Measurements from ENCODE around the gene CLTRN. TPM values are rescaled to one million over a fixed set of nuclear protein-coding genes. Genes with fewer than 3 reads are reported as not detected.

The CLTRN gene
- total and polyA plus RNA-seq, 8 donors: 0.39 to 3.6 (median 2.4) TPM

GRCh38 chrX:15679246-15679645 is 14.6 kb upstream of the CLTRN start:
- Histone ChIP-seq H3K4me3 (no peak overlapping the region), H3K27ac (no peak overlapping the region), H3K9me3 (no peaks in the 10 kb centered on the region), H3K4me1 (peaks cover 14 to 15% of the 10 kb centered on the region in 2 donors), H3K27me3 (no peaks in the 10 kb centered on the region), H3K36me3 (no peaks in the 10 kb centered on the region)
- ATAC-seq (no peak), DNase-seq (no peak)
- TF ChIP-seq CTCF (IDR thresholded peaks at IDR 0.05): no peak
- intact Hi-C loops (cut with DNase I): no loop called here

GRCh38 chrX:15678339-15678738 is 13.7 kb upstream of the CLTRN start:
- intact Hi-C loops (cut with DNase I): no loop called here

GRCh38 chrX:15676886-15677285 is 12.3 kb upstream of the CLTRN start:
- Histone ChIP-seq H3K36me3 (no peaks in the 10 kb centered on the region), H3K9me3 (no peaks in the 10 kb centered on the region), H3K4me3 (peak overlapping the region in 1 of 2 donors; percentile 64), H3K4me1 (peaks cover 14 to 15% of the 10 kb centered on the region in 2 donors), H3K27me3 (no peaks in the 10 kb centered on the region), H3K27ac (peak overlapping the region in 1 of 2 donors; percentile 97)
- intact Hi-C loops (cut with DNase I): no loop called here
- TF ChIP-seq CTCF (IDR thresholded peaks at IDR 0.05): no peak
- DNase-seq (no peak), ATAC-seq (no peak)

More at GRCh38 chrX:15678339-15678738, 13.7 kb upstream of the CLTRN start:
- Histone ChIP-seq H3K4me1 (peaks cover 14 to 15% of the 10 kb centered on the region in 2 donors), H3K9me3 (no peaks in the 10 kb centered on the region), H3K27ac (no peak overlapping the region), H3K36me3 (no peaks in the 10 kb centered on the region), H3K4me3 (no peak overlapping the region), H3K27me3 (no peaks in the 10 kb centered on the region)
- DNase-seq (no peak), ATAC-seq (no peak)
- TF ChIP-seq CTCF (IDR thresholded peaks at IDR 0.05): no peak

DNA sequence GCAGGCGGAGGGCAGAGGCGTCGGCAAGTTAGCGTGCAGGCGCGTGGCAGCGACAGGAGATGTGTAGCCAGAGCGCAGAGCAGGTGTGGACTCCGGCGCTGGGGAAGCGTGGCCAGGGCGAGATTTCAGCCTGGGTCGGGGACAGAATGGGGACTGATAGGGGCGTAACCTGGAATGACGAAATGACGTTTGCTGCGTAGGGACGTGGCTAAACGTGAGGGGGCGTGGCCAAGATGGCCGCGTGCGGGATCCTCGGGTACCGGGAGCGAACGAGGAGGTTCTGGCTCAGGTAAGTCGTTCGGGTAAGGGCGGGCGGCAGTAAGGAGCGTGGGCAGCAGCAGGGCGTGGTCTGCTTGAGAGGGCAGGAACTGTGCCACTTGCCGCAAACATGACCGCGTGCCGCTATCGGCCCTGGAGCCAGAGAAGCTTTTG is 10.9 kb upstream of the CLTRN start:
- H3K4me1 ChIP-seq: peaks cover 14 to 15% of the 10 kb centered on the region in 2 donors
- DNase-seq: peak; percentile 86 to 99 (median 87)
- intact Hi-C loops (cut with DNase I): no loop called here
- H3K27me3 ChIP-seq: no peaks in the 10 kb centered on the region
- H3K9me3 ChIP-seq: no peaks in the 10 kb centered on the region
- peak overlapping the region; percentile 59 to 64 for H3K4me3 ChIP-seq
- no peaks in the 10 kb centered on the region for H3K36me3 ChIP-seq
- peak overlapping the region; percentile 97 for H3K27ac ChIP-seq
- TF ChIP-seq CTCF (IDR thresholded peaks at IDR 0.05): no peak
- ATAC-seq: peak; percentile 83

- DNase-seq (peak; percentile 91 to 97 (median 96)), ATAC-seq (peak; percentile 94)
- Histone ChIP-seq H3K4me1 (peaks cover 14 to 15% of the 10 kb centered on the region in 2 donors), H3K9me3 (no peaks in the 10 kb centered on the region), H3K4me3 (peak overlapping the region; percentile 59 to 64), H3K27me3 (no peaks in the 10 kb centered on the region), H3K27ac (peak overlapping the region; percentile 97), H3K36me3 (no peaks in the 10 kb centered on the region)
- intact Hi-C loops (cut with DNase I): no loop called here
- TF ChIP-seq CTCF (IDR thresholded peaks at IDR 0.05): no peak
Observed at GRCh38 chrX:15674841-15675489, 10.4 kb upstream of the CLTRN start.

Data from left lung (tissue), 10 donors.